CD1c-positive myeloid dendritic cell (primary cell): Measurements from ENCODE around the gene FRMD4A.

Experiments
- DNase-seq: peaks from one replicate; pipeline ENCODE4 v3.0.0-alpha.2; 2016; ENCODE audit errors: extremely low spot score

FRMD4A gene

GRCh38 chr10:14330388-14331061 lies at the start of gene FRMD4A:
TSS of gene FRMD4A (minus strand) at chr10:14330924.
- DNase-seq, result no peak

- DNase-seq, result no peak
Measured at GRCh38 chr10:14379556-14380280, 49.0 kb upstream of the FRMD4A start.

- DNase-seq, result no peak
Measured at GRCh38 chr10:14378387-14378960, 47.8 kb upstream of the FRMD4A start.

GRCh38 chr10:14377591-14378175 lies 47.0 kb upstream of the FRMD4A start:
- DNase-seq, result no peak

- DNase-seq, result no peak
Measured at GRCh38 chr10:14374745-14375445, 44.2 kb upstream of the FRMD4A start.

- no peak for DNase-seq
Measured at GRCh38 chr10:14372606-14373005, 41.9 kb upstream of the FRMD4A start.

- no peak for DNase-seq
Measured at GRCh38 chr10:14371581-14371980, 40.9 kb upstream of the FRMD4A start.

- DNase-seq, result no peak
Measured at GRCh38 chr10:14370894-14371293, 40.2 kb upstream of the FRMD4A start.

- no peak for DNase-seq
Measured at GRCh38 chr10:14369906-14370305, 39.2 kb upstream of the FRMD4A start.

- no peak for DNase-seq
Measured at GRCh38 chr10:14366760-14367159, 36.0 kb upstream of the FRMD4A start.

GRCh38 chr10:14365266-14365665 lies 34.5 kb upstream of the FRMD4A start:
- no peak for DNase-seq

- no peak for DNase-seq
Measured at GRCh38 chr10:14362104-14362503, 31.4 kb upstream of the FRMD4A start.

GRCh38 chr10:14360961-14361360 lies 30.2 kb upstream of the FRMD4A start:
- DNase-seq, result no peak

- DNase-seq, result no peak
Measured at GRCh38 chr10:14360515-14360914, 29.8 kb upstream of the FRMD4A start.

- DNase-seq, result peak; percentile 13
Measured at GRCh38 chr10:14358886-14359573, 28.3 kb upstream of the FRMD4A start.

- no peak for DNase-seq
Measured at GRCh38 chr10:14356921-14357320, 26.2 kb upstream of the FRMD4A start.

- no peak for DNase-seq
Measured at GRCh38 chr10:14355750-14356149, 25.0 kb upstream of the FRMD4A start.

- no peak for DNase-seq
Measured at GRCh38 chr10:14353291-14353913, 22.7 kb upstream of the FRMD4A start.

- DNase-seq, result no peak
Measured at GRCh38 chr10:14350006-14350405, 19.3 kb upstream of the FRMD4A start.

GRCh38 chr10:14349081-14349480 lies 18.4 kb upstream of the FRMD4A start:
- no peak for DNase-seq

- DNase-seq, result no peak
Measured at GRCh38 chr10:14345262-14345661, 14.5 kb upstream of the FRMD4A start.
